PC-9 (cell line): ENCODE measurements around the gene MAB21L1.

ENCODE experiments used
- CTCF ChIP-seq: fragments of 200-600 bp; sonication (generic); conservative IDR thresholded peaks from 2 replicates; pipeline ENCODE4 v1.6.1; 2017; ENCODE audit warnings: mixed run types, antibody characterized with exemption, mild to moderate bottlenecking, moderate library complexity
- EZH2 ChIP-seq: fragments of 200-600 bp; sonication (generic); IDR thresholded peaks from 2 replicates; pipeline ENCODE4 v1.8.0; 2017; ENCODE audit warnings: antibody characterized with exemption, low read depth

DNA sequence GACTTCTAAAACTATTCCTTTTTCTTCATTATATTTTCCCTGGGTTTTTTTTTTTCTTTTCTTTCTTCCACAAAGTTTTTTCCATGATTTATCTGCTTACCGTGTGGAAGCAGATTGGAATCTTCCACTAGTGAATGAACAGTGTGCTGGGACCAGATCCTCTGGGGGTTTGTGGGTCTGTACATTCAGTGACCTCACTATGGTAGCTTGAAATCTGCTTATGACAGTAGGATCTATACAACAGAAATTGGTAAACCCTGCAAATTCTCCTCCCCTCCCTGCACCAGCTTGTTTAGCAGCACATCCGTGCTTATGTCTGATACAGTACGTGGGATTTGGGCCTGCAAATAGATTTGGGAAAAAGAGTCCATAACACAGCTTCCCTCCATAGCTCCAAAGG, 26.0 kb upstream of the MAB21L1 start:
- TF ChIP-seq CTCF (no peak), EZH2 (no peak)
